CD4-positive, alpha-beta T cell treated with Interleukin-1 beta for 1 hour (primary cell): ENCODE data around the gene BRD1.
"Not testable (repeated sequence)": the region's sequence is repeated elsewhere in the genome, so short reads cannot be mapped to it uniquely, and the experiment has no call there.

Source experiments
- DNase-seq, 2 donors: peaks; one replicate each; pipeline ENCODE4 v3.0.0-alpha.2; 2020 to 2022

Gene BRD1

GRCh38 chr22:49781886-49782285 lies 45.8 kb downstream of the BRD1 start:
- DNase-seq = not testable (repeated sequence)

GRCh38 chr22:49781289-49781782 lies 46.3 kb downstream of the BRD1 start:
- DNase-seq = no peak

GRCh38 chr22:49780698-49781288 lies 46.9 kb downstream of the BRD1 start:
- DNase-seq = no peak

GRCh38 chr22:49779853-49780697 lies 47.6 kb downstream of the BRD1 start:
- no peak for DNase-seq

- DNase-seq = no peak
Measured at GRCh38 chr22:49779211-49779610, 48.5 kb downstream of the BRD1 start.

GRCh38 chr22:49777569-49778249 lies 50.0 kb downstream of the BRD1 start:
- no peak for DNase-seq

- DNase-seq = no peak
Measured at GRCh38 chr22:49776891-49777290, 50.8 kb downstream of the BRD1 start.

- DNase-seq = no peak
Measured at GRCh38 chr22:49775867-49776511, 51.7 kb downstream of the BRD1 start.

GRCh38 chr22:49775191-49775866 lies 52.3 kb downstream of the BRD1 start:
- DNase-seq = no peak

GRCh38 chr22:49774499-49775151 lies 53.0 kb downstream of the BRD1 start:
- DNase-seq = no peak

GRCh38 chr22:49774046-49774445 lies 53.6 kb downstream of the BRD1 start:
- no peak for DNase-seq

GRCh38 chr22:49773531-49773930 lies 54.1 kb downstream of the BRD1 start:
- DNase-seq = no peak

GRCh38 chr22:49772692-49773091 lies 55.0 kb downstream of the BRD1 start:
- DNase-seq = no peak

- DNase-seq = no peak
Measured at GRCh38 chr22:49771266-49772065, 56.2 kb downstream of the BRD1 start.

- no peak for DNase-seq
Measured at GRCh38 chr22:49770547-49771265, 57.0 kb downstream of the BRD1 start.

- DNase-seq = no peak
Measured at GRCh38 chr22:49769691-49770546, 57.8 kb downstream of the BRD1 start.

- DNase-seq = no peak
Measured at GRCh38 chr22:49768951-49769690, 58.6 kb downstream of the BRD1 start.

GRCh38 chr22:49768077-49768910 lies 59.4 kb downstream of the BRD1 start:
- DNase-seq = no peak
